ENCODE results near the gene KAZN. TPM values are rescaled to one million over a fixed set of nuclear protein-coding genes. Genes with fewer than 3 reads are reported as not detected.

Gene KAZN
- total RNA-seq, 1 donor from 2014 or later: 37.2 TPM

DNA sequence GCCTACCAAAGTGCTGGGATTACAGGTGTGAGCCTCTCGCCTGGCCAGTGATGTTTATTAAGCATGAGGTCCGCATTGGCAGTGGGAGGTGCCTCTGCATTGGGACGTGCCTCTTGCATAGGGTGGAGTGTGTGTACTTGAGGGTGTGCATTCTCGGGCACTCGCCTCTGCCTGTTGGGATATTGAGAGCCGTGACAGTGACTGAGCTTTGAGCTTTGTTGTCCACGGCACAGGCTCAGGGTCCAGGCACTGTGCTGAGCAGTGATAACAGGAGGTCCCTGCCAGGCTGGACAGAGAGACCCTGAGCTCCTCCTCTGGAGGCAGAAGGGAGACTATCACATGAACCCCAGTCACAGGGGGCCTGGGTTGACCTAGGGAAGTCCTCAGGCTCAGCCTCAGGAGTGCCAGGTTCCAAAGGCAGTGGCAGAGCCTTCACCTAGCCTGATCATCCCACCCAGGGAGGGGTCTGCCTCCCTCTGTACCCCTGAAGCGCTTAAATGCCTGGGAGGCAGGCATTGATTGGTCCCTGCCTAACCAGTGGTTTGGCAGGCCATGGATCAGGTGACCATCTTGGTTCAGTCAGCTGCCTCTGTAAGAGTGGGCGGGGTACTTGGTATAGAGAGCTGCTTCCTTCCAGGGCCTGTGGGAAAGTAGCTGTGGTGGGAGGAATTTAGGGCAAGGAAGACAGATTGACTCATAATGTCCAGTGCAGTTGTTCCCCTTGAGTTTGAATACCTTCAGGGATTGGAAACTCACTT is 341.2 kb downstream of the KAZN start:
- ATAC-seq: no peak
- DNase-seq (ENCODE audit: low spot score): no peak
- intact Hi-C loops (cut with DNase I): no loop called here

DNA sequence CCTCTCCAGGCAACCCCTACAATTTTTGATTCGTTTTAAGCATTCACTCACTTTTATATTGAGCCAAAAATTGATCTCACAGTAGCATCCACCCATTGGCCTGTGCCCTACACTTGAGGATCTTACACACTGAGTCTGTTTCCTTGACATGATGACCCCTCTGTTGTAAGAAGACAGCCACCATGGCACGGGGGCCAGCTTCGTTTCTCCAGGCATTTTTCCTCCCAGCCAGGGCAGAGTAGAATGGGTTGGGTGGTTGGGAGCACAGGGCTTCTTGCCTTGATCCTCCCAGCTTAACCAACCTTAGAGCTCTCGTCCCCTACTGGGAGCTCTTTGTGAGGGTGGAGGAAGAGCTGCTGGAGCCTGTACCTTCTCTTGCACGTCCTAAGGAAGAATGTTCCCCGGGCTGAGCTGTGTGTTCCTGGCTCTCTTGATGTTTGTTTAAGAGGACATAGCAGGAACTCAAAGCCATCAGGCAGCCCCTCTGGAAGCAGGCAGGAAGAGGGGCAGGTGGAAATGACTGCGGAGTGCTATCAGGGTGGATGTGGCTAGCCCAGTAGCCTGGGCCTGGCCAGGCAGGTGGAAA is 341.9 kb downstream of the KAZN start:
- intact Hi-C loops (cut with DNase I): no loop called here

DNA sequence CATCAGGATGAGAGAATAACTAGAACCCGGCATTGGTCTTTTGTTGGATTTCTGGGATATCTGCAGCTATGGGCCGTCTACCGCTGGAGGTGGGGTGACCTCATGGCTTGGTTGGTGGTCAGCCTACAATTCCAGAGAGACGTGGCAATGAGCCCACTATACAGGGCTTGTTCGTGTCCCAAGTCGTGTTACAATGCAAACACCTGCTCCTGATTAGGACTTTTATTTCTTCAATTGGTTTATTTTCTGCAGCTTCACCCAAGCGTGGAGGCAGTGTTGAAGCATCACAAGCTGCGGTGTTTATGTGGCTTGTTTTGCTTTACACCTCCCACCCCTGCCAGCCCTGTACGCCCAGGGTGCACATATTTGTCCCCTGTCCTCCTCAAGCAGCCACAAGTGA is 343.4 kb downstream of the KAZN start:
- ATAC-seq (no peak), DNase-seq (ENCODE audit: low spot score) (no peak)
- intact Hi-C loops (cut with DNase I): loop anchor here (1.0 kb wide), 1 partner anchor 9 kb away; no protein-coding TSS in a partner anchor

More for the DNA sequence above, 341.9 kb downstream of the KAZN start:
- DNase-seq (ENCODE audit: low spot score) (no peak), ATAC-seq (no peak)

DNA sequence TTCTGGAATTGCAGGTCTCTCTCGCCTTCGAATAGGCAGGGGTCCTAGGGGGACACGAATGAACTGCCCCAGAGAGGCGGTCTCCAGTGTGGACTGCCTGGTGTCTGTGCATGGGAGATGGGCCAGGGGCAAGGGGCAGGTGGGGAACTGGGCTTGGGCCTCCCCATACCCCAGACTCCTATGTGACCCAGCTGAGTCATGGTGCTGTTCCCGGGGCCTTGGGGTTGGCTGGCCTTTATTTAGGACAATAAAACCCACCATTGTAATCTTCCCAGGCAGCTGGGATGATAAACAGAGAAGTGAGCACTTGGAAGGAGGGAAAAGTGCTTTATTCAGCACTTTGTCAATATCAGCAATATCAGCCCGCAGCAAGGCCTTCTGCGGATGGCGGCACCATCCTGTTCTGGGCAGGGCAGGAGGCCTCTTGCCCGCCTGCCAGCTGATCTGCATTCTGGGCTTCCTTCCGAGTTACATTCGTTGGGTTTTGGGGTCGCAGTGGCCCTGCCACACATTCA is 346.0 kb downstream of the KAZN start:
- intact Hi-C loops (cut with DNase I): no loop called here
- DNase-seq (ENCODE audit: low spot score) (no peak), ATAC-seq (peak; percentile 8)

DNA sequence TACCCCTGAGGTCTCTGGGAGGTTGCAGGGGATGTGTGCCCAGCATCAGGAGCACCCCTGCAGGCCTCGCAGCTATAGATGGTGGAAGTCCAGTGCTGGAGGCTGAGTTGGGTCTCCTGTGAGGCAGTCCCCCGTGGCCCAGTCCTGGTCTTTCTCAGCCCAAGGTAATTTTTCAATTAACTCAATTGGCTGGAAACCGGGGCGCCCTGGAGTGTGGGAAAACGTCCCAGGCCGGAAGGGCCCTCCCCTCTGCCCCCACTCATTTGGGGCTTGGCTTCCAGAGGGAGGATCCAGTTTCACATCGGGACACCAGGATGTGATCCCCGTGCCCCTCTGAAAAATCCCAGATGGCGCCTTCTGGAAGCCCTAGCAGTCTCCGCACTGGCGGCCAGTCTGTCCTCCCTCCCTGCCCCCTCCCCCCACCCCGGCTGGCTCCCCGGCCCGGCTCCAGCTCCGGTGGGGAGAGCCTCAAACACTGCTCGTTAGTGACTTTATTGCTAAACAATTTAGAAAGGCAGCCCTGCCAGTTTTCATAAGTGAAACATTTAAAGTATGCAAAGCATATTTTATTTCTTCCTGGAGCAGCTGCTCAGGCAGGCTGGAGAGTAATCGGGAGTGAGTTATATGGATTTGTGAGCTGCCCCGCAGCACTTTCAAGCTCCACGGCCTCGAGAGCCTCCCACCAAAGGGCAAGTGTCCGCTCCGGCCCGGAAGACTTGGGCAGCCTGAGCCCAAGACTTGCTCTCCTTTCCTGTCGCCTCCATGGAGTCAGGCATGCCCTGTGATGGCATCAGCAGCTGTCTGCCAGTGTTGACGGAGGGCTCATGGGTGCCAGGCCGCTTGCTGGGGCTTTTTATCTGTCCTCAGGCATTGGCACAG is 346.9 kb downstream of the KAZN start:
- intact Hi-C loops (cut with DNase I): no loop called here

DNA sequence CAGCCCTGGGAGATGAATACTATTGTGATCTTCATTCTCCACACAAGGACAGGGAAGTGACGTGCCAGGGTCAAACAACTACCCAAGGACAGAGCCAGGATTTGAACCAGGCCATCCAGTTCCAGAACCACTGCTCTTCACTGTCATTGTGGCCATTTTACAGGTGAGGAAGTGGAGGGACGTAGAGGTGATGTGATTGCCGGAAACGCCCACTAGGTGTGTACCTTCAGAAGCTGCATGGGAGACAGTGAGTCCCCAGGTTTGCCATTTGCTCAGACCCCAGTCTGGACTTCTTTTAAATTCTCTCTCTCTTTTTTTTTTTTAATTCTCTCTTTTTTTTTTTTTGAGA is 347.5 kb downstream of the KAZN start:
- no peak for ATAC-seq
- intact Hi-C loops (cut with DNase I): no loop called here
- no peak for DNase-seq (ENCODE audit: low spot score)

More for the DNA sequence above, 346.9 kb downstream of the KAZN start:
- ATAC-seq (peak; percentile 66), DNase-seq (ENCODE audit: low spot score) (no peak)

DNA sequence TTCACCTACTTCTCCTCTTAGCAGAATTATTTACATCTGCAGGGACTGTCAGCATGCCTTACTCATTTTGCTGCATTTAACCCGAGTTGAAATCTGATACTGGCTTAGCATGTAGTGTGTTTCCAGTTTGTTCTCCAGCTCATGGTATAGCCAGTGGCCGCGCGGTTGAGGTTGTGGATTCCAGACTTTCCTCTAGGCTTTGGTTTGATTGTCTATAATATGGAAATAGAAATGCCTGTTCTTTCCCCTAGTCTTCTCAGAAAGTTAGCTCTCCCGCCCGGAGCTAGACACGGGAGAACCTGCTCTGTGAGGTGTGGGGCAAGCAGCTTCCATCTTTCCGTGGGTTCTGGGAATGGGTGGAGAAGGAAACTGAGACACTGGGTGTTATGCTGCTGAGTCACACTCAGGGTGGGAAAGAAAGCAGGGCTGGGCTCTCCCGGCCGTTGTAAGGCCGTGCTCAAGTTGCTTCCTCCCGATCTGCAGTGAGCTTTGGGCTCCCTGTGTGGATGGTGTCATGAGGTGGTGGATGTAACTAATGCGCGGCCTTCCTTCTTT is 348.3 kb downstream of the KAZN start:
- intact Hi-C loops (cut with DNase I): no loop called here
- ATAC-seq: no peak
- DNase-seq (ENCODE audit: low spot score): no peak

DNA sequence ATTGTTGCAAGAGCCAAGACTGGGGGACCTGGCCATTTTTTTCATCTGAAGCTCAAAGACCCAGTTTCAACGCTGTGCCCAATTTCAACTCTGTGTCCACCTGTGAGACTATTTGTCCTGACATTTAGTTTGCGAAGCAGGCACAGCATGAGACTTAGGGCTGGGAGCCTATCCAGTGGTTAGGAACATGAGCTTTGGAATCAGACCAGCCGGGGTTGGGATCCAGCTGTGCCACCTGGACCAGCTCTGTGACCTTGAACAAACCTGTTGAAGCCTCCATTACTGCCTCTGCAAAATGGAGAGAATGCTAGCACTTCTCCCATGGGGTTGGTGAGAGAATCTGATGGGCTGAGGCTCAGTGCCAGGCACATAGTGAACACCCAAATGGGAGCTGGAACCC is 348.9 kb downstream of the KAZN start:
- no peak for ATAC-seq
- DNase-seq (ENCODE audit: low spot score): no peak
- intact Hi-C loops (cut with DNase I): no loop called here

DNA sequence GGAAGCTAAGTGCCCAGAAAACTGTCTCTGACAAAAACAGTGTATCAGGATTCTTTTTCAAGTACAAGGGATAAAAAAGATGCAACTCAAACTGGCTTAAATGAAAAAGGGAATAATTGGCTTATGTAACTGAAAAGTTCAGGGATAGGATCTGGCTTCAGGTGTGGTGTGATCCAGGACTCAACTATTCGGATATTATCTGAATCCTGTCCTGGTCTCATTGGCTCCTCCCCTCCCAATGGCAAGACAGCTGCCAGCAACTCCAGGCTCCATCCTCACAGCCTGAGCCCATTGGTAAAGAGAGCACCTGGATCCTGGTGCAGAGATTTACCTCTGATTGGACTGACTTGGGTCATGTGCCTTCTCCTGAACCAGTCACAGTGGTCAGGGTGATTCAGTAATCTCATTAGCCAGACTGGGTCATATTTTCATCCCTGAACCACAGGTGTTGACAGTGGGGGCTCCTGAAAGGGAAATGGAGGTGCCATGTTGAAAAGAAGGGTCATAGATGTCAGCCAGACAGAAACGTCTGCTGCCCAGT is 349.7 kb downstream of the KAZN start:
- no peak for DNase-seq (ENCODE audit: low spot score)
- intact Hi-C loops (cut with DNase I): no loop called here
- no peak for ATAC-seq

DNA sequence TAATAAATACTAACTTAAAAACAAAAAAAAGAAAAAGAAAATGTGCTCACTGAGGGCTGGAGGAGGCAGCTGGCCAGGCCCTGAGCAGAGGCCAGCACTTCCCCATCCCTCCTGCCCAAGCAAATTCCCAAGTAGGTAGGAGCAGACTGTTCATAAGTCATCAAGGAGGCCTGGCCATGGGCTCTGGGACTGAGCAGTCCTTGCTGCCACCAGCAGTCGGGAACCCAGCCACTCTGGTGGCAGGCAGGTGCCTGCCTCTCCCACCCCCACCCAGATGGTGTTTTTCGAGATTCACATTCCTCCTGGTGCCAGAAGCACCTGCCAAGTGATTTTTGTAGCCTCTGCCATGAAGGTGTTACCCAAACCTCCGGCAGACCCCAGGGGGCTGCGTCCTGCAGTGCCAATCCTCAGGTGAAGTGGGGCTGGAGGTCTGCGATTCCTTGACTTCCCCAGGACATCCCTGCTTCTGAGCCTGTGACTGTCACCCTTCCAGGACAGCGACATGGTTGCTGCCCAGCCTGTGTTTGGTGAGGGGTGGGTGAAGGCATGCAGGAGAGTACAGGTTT is 350.9 kb downstream of the KAZN start:
- intact Hi-C loops (cut with DNase I): no loop called here
- DNase-seq (ENCODE audit: low spot score) (no peak), ATAC-seq (no peak)

DNA sequence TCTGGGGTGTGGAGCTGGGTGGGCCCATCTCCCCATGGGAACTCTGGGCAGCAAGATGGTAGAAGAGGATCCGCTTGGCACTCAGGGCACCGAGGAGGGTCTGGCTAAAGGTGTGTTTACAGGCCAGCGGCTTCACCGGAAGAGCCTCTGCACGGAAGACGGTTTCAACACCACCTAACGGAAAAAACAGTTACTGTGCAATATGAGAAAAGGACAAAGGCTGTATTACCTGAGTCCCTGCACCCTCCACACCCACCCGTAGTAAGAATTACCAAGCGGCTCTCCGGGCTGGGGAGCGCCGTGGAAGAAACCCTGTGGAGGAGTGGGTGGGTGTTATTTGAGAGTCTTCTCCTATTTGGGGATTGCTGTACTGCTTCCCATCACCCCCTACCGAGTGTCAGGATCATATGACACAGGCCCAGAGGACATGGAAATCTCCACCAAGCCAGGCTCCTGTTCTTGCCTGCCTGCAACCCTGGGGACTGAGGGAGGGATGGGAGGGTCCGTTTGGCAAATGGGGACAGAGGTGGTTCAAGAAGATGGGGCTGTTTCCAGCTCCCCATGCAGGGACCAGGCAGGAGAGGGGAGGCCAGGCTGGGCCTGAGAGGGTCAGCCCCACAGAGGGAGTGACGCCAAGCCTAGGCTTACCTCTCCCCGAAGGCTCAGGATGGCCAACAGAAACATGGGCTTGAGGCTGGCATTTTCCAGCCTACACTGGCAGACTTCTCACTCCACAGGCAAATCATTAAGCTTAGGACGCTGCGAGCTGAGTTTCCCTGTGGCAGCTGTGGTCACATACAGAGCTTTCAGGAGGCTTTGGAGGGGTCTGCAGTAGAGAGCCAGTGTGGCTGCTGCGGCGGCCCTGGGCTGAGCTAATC is 351.6 kb downstream of the KAZN start:
- intact Hi-C loops (cut with DNase I): no loop called here
- DNase-seq (ENCODE audit: low spot score) (no peak), ATAC-seq (no peak)

DNA sequence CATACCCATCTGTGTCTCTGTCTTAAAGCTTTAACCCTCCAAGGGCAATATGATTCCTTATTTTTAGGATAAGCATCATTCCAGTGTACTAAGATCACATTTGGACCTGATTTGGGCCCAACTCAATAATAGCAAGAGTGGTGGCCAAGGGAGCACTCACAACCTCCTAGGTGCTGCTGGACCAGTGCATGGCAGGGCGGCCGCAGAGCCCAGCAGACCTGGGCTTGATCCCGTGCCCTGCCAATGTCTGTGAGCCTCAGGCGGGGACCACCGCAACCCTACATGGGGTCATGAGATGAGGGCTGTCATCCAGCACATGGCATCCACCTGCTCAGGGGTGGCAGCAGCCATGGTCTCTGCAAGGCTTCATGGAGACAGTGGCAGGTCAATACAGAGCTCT is 353.3 kb downstream of the KAZN start:
- intact Hi-C loops (cut with DNase I): loop anchor here (1.0 kb wide), 1 partner anchor 9 kb away; no protein-coding TSS in a partner anchor
- no peak for DNase-seq (ENCODE audit: low spot score)
- ATAC-seq: no peak

DNA sequence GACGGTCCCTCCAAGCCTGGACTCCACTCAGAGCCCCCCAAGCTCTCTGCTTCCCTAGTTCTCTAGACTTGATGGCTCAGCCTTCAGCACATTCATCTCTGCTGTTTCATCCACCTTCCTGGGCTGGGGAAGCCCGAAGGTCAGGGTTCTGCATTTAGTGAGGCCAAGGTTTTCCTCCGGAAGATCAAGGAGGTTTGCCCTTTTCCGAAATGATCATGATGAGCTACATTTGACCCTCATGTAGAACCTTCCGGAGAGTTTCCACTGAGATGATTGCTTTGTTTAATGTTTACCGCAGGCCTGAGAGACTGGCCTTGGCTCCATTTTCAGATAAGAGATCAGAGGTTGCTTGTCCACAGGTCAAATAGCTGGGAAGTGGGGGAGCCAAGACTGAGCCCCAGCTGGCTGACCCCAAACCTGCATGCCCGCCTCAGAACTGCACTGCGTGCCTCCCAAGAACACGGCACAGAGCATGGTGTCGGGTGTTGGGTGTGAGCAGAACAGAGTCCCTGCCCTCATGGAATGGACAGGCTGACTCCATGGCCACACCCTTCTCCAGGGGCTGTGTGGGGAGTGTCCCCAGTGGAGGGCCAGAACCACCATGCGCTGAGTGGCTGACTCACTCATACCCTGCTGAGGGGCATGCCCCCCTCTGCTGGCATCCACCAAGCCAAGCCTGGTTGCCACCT is 354.3 kb downstream of the KAZN start:
- ATAC-seq: peak; percentile 27
- intact Hi-C loops (cut with DNase I): no loop called here
- DNase-seq (ENCODE audit: low spot score): no peak

DNA sequence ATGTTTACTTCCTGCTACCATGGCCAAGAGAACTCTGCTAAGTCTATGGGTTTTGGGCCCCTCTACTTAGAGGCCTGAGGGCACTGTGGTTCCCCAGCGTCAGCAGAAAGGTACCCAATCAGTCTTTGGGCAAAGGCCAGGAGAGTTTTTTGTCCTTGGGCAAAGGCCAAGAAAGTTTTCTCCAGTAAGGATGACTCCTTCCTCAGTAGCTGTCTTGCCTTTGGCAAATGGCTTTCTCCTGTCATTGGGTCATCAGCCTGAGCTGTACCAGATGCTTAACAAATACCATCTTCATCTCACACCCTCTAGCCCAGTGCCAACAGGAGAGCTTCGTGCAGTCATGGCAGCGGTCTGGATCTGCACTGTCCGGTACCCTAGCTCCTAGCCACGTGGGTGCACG is 355.7 kb downstream of the KAZN start:
- DNase-seq (ENCODE audit: low spot score) (no peak), ATAC-seq (no peak)
- intact Hi-C loops (cut with DNase I): no loop called here

DNA sequence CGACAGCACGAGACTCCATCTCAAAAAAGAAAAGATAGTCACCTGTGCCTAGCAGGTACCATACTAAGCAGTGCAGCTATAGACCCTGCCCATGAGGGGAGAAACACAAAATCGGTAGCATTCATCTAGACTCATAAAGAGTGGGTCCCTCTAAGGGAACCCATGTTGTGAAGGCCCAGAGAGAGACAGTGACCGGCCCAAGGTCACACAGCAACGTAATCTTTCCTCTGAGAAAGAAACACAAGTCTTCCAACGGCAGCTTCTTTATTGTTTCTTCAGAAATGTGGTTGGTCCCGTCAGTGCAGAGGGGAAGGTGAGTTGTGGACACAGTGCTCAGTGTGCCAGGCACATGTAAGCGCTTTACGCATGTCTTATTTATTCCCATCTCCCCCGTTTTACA is 356.4 kb downstream of the KAZN start:
- ATAC-seq: no peak
- intact Hi-C loops (cut with DNase I): no loop called here
- DNase-seq (ENCODE audit: low spot score): no peak

DNA sequence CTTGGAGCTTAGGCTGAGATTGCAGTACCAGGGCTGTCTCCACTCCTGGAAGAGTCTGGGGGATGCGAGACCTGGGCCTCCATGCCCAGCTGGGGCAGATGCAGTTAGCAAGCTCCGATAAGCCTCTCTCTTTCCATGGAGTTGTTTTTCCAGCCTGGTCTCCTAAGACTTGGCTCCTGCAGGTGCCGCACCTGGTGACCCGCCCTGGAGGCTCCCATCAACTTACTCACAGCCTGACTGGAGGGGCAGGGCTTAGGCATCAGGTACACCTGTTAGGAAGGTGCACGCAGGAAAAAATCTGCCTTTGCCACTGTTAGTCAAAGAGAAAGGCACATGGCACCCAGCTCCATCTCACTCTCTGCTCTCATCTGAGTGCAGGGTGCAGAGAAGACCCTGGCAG is 356.9 kb downstream of the KAZN start:
- DNase-seq (ENCODE audit: low spot score) (no peak), ATAC-seq (no peak)
- intact Hi-C loops (cut with DNase I): no loop called here

DNA sequence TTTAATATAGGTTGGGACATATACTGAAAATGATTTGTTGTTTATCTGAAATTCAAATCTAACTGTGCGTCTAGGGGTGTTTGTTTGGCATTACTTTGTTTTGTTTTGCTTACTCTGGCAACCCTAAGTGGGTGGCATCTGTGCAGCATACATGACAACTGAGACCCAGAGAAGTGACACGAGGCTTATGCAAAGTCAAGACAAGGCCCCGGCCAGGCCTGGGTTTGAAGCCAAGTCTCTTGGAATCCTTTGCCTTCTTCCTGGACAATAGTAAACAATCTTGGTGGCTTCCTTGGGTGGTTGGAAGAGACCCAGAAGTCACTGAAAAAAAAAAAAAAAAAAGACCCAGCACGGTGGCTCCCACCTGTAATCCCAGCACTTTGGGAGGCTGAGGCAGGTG is 357.5 kb downstream of the KAZN start:
- intact Hi-C loops (cut with DNase I): no loop called here
- ATAC-seq (no peak), DNase-seq (ENCODE audit: low spot score) (no peak)

Measured in sciatic nerve (tissue), 2 donors.